ENCODE measurements around the gene CCDC57.

DNA sequence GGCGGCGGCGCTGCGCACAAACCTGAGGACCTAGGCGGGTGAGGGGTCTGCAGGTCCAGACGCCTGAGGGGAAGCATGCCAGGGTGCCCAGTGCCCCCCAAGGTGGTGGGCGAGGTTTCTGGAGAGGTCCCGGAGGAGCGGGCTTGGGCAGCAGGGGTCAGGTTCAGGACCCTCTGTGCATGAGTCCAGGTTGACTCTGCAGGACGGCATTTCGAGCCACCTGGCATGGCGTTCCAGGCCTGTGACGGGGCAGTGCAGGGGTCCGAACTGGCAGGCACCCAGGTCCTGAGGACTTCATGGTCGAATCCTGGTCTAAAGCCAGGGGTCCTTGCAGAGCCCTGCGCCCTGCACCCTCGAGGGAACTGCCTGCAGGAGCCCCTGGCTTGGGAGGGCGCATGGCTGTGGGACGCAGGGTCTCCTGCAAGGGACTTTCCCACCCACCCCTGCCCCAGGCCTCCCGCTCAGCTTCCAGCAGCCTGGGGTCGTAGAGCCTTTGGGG lies 19.7 kb upstream of the CCDC57 start:
- TF ChIP-seq, protein P1, sequence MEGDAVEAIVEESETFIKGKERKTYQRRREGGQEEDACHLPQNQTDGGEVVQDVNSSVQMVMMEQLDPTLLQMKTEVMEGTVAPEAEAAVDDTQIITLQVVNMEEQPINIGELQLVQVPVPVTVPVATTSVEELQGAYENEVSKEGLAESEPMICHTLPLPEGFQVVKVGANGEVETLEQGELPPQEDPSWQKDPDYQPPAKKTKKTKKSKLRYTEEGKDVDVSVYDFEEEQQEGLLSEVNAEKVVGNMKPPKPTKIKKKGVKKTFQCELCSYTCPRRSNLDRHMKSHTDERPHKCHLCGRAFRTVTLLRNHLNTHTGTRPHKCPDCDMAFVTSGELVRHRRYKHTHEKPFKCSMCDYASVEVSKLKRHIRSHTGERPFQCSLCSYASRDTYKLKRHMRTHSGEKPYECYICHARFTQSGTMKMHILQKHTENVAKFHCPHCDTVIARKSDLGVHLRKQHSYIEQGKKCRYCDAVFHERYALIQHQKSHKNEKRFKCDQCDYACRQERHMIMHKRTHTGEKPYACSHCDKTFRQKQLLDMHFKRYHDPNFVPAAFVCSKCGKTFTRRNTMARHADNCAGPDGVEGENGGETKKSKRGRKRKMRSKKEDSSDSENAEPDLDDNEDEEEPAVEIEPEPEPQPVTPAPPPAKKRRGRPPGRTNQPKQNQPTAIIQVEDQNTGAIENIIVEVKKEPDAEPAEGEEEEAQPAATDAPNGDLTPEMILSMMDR (IDR thresholded peaks at IDR 0.05; ENCODE audit: control extremely low read depth in 1 of 3, insufficient read depth in 1 of 3, low read depth in 1 of 3, low read length in 3 of 3), result no peak
- no peak for TF ChIP-seq SRF (IDR thresholded peaks at IDR 0.05; ENCODE audit: low read depth, low read length)
- TF ChIP-seq, protein P2, sequence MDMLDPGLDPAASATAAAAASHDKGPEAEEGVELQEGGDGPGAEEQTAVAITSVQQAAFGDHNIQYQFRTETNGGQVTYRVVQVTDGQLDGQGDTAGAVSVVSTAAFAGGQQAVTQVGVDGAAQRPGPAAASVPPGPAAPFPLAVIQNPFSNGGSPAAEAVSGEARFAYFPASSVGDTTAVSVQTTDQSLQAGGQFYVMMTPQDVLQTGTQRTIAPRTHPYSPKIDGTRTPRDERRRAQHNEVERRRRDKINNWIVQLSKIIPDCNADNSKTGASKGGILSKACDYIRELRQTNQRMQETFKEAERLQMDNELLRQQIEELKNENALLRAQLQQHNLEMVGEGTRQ (IDR thresholded peaks at IDR 0.05; ENCODE audit: low read length), result no peak
- no peak for TF ChIP-seq EZH2 (IDR thresholded peaks at IDR 0.05; ENCODE audit: low read depth, low read length, severe bottlenecking)
- no peak for TF ChIP-seq KDM1A (IDR thresholded peaks at IDR 0.05; ENCODE audit: borderline replicate concordance, low read length)
- no peak for TF ChIP-seq YY1 (IDR thresholded peaks at IDR 0.05; ENCODE audit: low read depth, low read length)
- TF ChIP-seq, protein P3, sequence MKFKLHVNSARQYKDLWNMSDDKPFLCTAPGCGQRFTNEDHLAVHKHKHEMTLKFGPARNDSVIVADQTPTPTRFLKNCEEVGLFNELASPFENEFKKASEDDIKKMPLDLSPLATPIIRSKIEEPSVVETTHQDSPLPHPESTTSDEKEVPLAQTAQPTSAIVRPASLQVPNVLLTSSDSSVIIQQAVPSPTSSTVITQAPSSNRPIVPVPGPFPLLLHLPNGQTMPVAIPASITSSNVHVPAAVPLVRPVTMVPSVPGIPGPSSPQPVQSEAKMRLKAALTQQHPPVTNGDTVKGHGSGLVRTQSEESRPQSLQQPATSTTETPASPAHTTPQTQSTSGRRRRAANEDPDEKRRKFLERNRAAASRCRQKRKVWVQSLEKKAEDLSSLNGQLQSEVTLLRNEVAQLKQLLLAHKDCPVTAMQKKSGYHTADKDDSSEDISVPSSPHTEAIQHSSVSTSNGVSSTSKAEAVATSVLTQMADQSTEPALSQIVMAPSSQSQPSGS (IDR thresholded peaks at IDR 0.05; ENCODE audit: low read length), result no peak
- TF ChIP-seq TEAD4 (IDR thresholded peaks at IDR 0.05; ENCODE audit: low read depth, low read length), result no peak
- no peak for TF ChIP-seq SP2 (IDR thresholded peaks at IDR 0.05; ENCODE audit: low read length)
